GM06990 (cell line): ENCODE data around the gene C3AR1.

Source experiments
- DNase-seq: peaks from one replicate; pipeline ENCODE4 v3.0.0-alpha.2; 2011; ENCODE audit not compliant: insufficient read length; ENCODE audit errors: extremely low read depth
- H3K27me3 ChIP-seq: replicated peaks from 2 replicates; pipeline ENCODE4 v1.6.0; 2011; ENCODE audit warnings: low read length; ENCODE audit not compliant: control insufficient read depth, insufficient read depth
- H3K36me3 ChIP-seq: 2 replicates; pipeline ENCODE4 v1.5.1; 2011; ENCODE audit warnings: low read length; ENCODE audit not compliant: control insufficient read depth, insufficient read depth
- H3K4me3 ChIP-seq: replicated peaks from 2 replicates; pipeline ENCODE4 v1.5.1; 2011; ENCODE audit warnings: low read depth, mild to moderate bottlenecking, control low read depth, low read length
- CTCF ChIP-seq: IDR thresholded peaks from 2 replicates; pipeline ENCODE4 v1.5.1; 2011; ENCODE audit warnings: low read length, control low read depth, mild to moderate bottlenecking, inconsistent platforms; ENCODE audit not compliant: insufficient read depth, poor library complexity, severe bottlenecking

C3AR1 gene

GRCh38 chr12:8069582-8069981, 3.4 kb upstream of the C3AR1 start:
- Histone ChIP-seq H3K4me3 (no peak overlapping the region), H3K27me3 (no peaks in the 10 kb centered on the region), H3K36me3 (no peaks in the 10 kb centered on the region)
- DNase-seq: no peak
- no peak for TF ChIP-seq CTCF

- Histone ChIP-seq H3K27me3 (no peaks in the 10 kb centered on the region), H3K36me3 (no peaks in the 10 kb centered on the region), H3K4me3 (no peak overlapping the region)
- no peak for DNase-seq
- TF ChIP-seq CTCF: no peak
Observed at GRCh38 chr12:8064131-8064530, 2.0 kb downstream of the C3AR1 start.

GRCh38 chr12:8058506-8058905, 7.7 kb downstream of the C3AR1 start:
- TF ChIP-seq CTCF: no peak
- no peak for DNase-seq
- H3K36me3 ChIP-seq: no peaks in the 10 kb centered on the region
- H3K4me3 ChIP-seq: no peak overlapping the region
- no peaks in the 10 kb centered on the region for H3K27me3 ChIP-seq

- no peaks in the 10 kb centered on the region; the same call in 1 of the 2 replicates for H3K36me3 ChIP-seq
- H3K27me3 ChIP-seq: no peaks in the 10 kb centered on the region
- H3K4me3 ChIP-seq: no peak overlapping the region
- TF ChIP-seq CTCF: no peak
- DNase-seq: no peak
Observed at GRCh38 chr12:8057839-8058238, 8.3 kb downstream of the C3AR1 start.

GRCh38 chr12:8057306-8057705, 8.9 kb downstream of the C3AR1 start:
- H3K4me3 ChIP-seq: no peak overlapping the region
- no peaks in the 10 kb centered on the region for H3K27me3 ChIP-seq
- H3K36me3 ChIP-seq: no peaks in the 10 kb centered on the region; the same call in 1 of the 2 replicates
- no peak for DNase-seq
- no peak for TF ChIP-seq CTCF

- no peak for TF ChIP-seq CTCF
- no peak overlapping the region for H3K4me3 ChIP-seq
Observed at GRCh38 chr12:8054816-8055215, 11.3 kb downstream of the C3AR1 start.

More at GRCh38 chr12:8054816-8055215, 11.3 kb downstream of the C3AR1 start:
- Histone ChIP-seq H3K36me3 (peaks cover 2% of the 10 kb centered on the region), H3K27me3 (no peaks in the 10 kb centered on the region)
- no peak for DNase-seq
